Measurements from ENCODE around the gene MED9. TPM values are rescaled to one million over a fixed set of nuclear protein-coding genes. Genes with fewer than 3 reads are reported as not detected.

The MED9 gene
- total RNA-seq, 1 experiment from 2014 or later: 9.6 TPM

DNA sequence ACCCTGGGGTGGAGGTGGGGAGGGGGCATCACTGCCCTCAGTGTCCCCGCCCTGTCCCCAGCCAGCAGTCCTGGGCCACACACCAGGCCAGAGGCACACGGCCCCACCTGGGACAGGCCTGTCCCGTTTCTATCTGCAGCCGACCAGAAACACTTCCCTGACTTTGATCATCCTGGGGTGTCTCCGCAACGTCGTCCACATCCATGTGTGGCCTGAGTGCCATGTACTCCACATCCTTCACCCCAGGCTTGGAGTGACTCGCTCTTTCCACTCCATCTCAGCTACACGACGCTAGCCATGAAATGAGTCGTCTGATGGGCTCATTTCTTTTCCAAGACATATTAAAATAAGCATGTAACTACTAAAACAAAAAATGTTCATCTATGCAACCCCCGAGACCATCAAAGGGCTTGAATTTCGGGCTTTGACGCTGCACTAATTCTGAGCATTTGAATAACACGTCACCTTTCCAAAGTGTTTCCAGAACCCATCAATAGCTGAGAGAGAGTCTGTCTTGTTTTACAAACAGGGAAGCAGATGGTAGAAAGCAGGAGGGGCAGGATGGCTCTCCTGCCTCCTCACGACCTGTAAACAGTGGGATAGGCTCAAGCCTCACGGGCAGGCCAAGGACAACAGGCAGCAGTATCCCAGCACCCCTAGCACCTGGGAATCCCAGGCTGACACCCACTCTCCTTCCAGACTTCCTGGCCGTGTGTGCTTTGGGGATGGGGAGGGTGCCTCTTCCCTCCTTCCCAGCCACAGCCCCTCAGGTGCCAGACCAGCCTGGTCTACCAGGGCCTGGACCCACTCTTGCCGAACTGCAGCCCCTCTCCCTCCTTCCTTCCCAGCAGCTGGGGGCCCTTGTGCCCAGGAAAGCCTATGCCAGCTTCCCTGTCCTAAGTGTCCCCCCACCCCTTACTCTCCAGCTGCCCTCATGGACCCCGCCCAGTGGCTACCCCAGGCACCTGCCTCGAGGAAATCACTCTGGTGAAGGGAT, 39.4 kb downstream of the MED9 start:
- DNase-seq (ENCODE audit: low read depth): peak; percentile 78

DNA sequence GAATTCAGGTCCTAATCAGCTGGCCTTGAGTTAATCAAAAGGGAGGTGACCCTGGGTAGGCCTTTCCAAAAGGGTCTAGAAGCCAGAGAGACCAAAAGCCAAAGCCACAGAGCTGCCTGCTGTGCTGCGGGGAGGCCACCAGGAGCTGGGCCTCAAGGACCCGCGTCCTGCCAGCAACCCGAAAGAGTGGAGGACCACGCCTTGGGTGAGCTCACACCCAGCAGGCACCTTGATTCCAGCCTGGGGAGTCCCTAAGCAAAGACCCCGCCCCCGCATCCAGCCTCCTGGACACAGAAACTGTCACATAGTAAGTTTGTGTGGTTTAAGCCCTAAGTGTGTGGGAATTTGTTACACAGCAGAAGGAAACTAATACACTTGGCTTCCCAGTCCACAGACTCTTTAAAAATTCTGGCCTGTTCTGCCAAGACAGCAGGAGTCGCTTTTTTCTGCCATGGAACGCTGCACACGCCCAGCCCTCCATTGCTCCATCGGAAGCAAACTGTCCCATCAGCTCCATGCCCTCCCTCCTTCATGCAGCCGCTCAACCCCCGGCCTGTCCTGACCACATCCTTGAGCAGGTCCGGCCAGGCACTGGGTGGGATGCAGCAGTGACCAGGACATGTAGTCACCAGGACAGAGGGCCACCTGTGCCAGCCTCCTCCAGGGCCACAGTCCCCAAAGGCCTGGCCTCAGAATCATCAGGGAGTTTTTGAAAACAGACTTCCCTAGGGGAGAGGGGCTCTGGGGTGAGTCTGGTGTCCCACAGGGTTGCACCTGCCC, 40.3 kb downstream of the MED9 start:
- no peak for DNase-seq (ENCODE audit: low read depth)

DNA sequence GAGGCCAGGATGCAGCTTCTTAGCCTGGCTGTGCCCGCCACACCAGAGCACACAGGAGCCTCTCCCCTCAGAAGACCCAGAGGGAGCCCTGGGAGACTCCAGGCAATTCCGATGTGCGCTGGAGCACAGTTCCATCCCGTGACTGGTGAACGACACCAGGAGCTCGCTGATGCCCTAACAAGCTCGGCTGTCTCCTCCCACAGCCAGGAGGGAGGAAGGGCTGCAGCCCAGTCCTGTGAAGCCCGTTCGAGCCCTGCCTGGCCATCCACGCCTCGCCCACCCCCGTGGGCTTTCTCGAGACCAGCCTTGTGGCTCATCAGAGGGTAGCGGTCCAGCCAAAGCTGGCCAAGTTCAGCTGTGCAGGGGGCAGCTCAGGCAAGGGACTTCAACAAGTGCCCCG, 41.2 kb downstream of the MED9 start:
- no peak for DNase-seq (ENCODE audit: low read depth)

DNA sequence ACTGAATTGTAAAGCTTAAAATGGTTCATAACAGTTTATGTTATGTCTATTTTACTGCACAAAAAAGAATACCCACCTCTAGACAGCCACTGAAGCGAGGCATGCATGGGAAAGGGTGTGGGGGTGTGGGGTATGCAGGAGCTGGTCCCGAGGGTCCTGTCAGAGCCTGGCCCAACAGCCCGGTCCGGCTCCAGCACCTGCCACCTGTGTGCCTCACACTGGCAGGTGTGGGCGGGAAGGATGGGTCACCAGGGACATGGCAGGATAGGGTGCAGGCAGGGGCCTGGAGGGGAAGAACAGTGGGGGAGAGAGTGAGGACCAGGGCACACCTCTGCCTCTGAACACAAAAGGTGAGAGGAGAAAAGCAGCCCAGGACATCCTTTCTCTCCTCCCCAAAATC, 42.2 kb downstream of the MED9 start:
- DNase-seq (ENCODE audit: low read depth): no peak

DNA sequence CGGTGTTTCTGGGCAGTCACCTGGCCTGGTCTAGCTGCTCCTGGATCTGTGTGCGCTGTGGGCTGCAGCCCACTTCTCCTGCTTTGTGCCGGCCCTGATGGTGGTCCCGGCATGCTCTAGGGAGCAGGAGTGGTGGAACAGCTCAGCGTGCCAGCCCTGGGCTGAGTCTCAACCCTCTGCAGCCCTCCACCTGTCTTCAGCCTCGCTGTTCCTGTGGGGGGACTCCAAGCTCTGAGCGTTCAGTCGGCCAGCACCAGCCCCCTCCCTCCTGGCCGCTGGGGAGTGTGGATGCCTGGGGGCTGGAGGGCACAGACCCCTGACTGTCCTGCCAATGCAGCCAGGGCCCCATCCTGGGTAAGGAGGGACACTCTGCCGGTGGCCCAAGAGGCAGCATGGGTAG, 43.1 kb downstream of the MED9 start:
- no peak for DNase-seq (ENCODE audit: low read depth)

DNA sequence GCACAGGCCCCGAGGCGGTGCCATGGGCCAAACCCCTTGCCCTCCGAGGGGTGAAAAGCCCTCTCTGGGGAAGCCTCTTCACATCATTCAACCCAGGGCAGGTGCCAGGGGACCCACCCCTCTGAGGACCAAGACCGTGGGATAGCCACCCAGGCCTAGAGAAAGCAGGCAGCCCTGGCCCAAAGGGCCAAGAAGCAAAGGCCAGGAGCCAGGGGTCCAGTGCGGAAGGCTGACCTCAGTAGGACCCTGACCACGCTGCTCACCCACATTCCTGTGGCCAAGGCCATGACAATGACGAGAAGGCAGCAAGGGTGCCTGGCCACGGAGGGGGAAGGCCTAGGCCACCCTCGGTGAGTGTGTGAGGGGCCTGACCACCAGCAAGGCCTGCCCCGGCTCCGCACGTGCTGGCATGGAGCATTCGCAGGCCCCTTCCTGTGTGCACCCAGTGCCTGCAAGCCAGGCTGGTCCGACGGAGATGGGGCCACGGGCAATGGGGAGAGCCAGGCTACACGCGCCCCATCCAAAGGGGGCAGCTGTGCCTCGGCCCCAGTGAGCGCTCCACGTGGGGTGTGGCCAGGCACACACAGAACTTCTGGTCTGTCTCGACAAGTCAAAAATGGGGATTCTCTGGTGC, 43.9 kb downstream of the MED9 start:
- DNase-seq (ENCODE audit: low read depth): no peak

DNA sequence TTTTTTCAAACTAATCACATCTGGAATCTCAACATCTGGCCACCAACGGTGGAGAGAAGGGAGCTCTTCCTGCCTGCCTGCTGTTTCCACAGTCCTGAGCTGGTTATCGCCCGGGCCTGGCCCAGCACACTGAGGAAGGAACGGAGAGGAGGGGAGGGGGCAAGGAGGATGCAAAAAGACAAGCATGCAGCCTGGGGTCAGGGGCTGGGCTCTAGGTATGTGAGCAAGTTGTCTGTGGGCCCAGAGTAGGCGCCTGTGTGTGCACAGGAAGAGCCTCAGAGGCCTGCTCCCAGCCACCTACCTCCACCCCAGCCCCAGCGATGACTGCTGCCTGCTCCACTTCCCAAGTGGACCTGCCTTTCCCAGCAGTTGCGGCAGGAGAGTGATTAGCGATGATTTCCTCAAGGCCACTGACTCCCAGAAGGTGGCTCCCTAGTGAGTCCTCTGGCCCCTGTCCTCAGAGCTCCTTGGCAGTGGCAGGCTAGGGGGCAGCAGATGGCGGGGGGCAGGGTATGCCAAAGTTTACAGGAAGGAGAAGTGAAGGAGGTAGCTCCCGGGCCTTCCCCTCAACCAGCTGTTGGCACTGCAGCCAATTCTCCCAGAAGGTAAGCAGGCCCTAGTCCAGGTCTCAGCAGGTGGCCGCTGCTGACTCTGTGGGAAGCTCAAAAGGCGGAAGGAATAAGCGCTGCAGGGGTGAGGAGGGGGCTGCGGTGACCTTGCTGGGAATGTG, 46.4 kb downstream of the MED9 start:
- DNase-seq (ENCODE audit: low read depth): no peak

DNA sequence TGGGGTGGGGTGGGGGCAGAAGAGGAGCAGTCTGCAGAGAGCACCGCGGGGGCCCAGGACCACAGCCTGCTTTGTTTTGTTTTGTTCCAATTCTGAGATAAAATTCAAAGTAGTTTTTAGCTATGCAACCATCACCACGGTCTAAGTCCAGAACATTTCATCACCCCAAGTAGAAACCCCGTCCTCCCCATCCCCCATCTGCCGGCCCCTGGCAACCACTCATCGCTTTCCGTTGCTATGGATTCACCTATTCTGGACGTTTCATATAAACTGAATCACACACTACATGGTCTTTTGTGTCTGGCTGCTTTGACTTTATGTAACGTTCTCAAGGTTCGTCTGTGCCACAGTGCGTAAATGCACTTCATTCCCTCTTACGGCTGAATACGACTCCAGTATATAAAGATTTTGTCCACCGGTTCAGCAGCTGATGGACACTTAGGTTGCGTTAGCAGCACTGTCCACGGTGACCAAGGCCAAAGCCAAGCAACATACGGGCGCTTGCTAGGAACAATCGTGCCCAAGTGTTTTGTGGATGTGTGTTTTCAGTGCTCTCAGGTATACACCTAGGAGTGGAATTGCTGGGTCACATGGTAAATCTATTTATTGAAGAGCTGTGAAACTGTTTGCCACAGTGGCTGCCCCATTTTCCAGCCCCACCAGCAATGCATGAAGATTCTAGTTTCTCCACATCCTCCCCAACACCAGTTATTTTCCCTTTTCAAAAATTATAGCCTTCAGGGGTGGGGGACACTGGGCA, 47.1 kb downstream of the MED9 start:
- no peak for DNase-seq (ENCODE audit: low read depth)

DNA sequence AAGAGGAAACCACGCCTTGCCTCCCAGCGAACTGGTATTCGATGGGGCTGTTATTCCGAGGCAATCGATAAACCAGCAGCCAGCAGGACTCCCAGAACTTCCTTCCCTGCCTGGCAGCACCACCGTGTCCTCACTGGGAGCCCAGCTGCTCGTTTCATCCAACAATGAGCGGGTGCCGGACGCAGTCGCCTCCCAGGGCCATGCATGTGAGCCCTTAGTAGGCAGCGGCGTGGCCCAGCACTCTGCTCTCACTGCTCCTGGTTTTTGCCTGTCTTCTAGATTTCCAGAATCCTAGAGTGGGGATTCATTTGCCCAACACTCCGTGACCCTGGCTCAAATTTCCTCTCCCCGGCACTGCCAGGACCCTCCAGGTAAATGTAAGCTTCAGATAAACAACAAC, 48.5 kb downstream of the MED9 start:
- no peak for DNase-seq (ENCODE audit: low read depth)

DNA sequence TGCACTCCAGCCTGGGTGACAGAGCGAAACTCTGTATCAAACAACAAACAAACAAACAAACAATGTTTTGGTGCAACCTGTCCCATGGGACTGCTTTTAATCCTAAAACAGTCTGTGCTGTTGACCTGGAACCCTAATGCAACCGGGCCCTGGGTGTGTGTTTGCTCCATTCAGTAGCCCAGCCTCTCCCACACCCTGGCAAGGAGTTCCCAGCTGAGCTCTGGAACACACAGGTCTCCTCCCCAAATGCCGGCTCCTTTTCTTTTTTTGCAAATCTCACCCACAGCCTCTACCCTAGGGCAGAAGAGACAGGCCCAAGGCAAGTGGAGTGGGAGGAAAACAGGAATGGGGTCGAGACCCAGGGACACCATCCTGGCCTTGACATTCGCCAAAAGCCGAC, 49.2 kb downstream of the MED9 start:
- DNase-seq (ENCODE audit: low read depth): no peak

DNA sequence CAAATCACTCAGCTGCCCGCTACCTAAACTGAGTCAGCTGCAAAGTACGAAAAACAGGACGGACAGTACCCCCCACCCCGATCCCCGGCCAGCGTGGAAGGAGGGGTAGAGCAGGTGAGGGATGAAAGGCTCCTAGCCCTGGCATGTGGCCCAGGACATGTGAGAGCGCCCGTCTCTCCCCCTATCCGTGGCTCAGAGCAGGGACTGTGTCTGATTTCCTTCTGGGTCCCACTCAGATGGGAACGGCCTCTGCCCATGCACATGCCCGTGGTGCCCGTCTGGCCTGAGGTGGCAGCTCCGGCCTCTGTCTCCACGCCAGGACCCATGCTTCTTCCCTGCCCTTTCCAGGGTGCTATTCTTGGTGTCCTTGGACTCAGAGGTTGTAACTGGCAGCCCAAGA, 49.6 kb downstream of the MED9 start:
- DNase-seq (ENCODE audit: low read depth): no peak

DNA sequence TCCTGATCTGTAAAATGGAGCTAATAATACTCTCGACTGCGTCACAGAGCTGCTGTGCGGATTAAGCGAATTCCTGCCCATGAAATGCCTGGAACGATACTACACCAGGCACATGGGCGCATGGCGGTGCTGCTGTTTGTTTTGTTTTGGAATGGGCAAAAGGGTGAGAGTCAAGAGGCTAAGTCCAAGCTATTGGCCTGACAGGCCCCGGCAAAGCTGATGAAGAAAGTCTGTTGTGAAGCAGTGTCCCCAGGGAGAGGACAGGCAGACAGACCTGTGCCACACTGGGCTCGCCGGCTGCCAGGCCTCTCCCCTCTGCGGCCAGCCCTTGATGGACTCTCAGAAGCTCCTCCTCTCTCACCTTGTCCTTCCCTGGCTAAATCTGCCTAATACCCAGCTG, 50.7 kb downstream of the MED9 start:
- DNase-seq (ENCODE audit: low read depth): no peak

DNA sequence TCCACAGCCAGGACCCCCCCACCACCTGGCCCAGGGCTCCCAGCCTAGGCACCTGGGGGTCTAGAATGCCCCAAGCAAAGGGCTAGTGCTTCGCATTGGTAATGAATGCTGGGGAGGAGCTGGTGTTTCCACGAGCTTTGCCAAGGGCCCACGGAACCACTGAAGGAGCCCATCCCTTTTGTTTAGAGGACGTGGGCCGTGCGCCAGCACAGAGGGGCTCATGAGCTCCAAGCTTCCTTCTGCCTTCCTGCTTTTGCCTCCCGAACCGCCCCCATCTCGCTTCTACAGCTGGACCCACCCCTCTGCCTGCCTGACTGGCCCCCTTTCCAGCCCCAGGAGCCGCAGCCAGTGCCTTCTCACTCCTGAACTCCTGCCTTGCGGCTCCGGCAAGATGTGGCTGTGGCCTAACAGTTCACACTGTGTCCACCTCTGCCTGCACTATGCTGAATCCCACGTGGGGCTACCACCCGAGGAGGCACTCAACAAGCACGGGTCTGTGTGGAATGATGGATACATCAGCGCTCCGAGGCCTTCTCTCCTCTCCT, 51.2 kb downstream of the MED9 start:
- no peak for DNase-seq (ENCODE audit: low read depth)

DNA sequence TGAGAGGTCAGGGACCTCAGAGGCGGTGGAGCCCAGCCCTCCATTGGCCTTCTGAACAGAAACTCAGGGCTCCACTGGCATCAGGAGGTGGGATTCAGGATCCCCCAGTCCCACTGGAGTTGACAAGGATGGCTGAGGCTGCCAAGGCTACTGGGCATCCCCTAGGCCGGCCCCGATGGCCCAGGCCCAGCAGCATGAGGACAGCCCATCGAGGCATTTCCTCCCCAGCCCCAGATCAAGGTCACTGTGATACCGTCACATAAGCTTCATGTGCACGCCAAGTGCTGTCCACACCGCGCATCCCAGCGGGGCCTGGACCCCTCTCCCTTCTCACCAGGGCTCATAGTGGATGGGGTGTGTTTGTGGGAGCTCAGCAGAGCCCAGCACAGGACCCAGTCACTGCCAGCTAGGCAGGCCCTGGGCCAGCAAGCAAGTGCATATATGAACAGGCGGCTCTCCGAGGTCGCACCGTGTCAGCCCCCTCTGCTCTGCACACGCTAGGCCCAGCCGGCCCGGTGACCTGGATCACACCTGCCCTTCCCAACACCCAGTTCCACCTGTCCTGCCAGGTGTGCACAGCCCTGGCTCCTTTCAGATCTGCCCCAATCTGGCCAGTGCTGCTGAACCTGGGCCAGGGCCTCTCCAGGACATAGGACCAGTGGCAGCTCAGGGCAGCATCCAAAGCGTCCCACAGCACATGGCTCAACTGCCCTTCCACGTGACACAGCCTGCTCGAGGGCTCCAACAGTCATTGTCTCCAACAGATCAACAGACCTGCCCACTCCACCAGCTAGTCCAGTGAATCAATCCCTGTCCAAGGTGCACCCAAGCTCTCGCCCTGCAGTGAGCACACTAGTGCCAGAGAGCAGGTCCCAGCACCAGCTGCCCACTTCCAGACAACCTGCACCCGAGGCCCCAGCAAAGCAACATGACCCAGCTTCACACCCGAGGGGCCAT, 52.2 kb downstream of the MED9 start:
- DNase-seq (ENCODE audit: low read depth): no peak

DNA sequence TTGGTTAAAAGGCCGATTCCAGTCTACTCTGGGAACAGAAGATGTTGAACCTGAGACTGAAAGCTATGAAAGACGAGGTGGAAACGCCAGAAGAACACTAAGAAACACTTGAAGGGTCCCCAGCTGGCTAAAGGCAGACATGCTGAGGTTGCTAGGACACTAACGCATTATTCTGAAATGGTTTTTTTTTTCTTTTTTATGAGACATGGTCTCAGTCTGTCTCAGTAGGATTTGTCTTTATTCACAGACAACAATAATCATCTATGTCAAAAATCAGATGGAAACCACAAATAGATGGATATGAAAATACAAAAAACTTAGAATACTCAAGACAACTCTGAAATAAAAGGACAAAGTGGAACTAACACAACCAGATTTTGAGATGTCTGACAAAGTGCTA, 54.4 kb downstream of the MED9 start:
- no peak for DNase-seq (ENCODE audit: low read depth)

DNA sequence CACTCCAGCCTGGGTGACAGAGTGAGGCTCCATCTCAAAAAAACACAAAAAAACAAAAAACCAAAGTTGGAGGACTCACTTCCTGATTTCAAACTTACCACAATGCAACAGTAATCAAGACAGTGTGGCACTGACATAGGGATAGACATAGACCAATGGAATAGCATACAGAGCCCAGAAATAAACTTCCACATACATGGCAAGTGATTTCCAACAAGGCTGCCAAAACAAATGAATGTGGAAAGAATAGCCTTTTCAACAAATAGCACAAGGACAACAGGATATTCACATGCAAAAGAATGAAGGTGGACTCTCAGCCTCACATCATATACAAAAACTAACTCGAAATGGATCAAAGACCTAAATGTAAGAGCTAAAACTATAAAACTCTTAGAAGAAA, 56.2 kb downstream of the MED9 start:
- DNase-seq (ENCODE audit: low read depth): no peak

DNA sequence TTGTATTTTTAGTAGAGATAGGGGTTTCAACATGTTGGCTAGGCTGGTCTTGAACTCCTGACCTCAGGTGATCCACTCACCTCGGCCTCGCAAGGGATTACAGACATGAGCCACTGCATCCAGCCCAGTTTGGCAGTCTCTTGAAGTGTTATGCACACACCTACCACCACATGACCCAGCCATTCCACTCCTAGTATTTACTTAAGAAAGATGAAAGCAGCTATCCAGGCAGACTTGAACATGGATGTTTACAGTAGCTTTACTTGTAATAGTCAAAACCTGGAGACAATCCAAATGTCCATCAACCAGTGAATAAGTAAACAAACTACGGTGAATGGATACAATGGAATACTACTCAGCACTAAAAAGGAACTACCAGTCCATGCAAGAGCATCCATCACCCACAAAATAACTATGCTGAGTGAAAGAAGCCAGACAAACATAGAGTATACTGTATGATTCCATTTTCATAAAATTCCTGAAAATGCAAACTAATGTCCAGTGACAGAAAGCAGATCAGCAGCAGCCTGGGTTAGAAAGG, 57.2 kb downstream of the MED9 start:
- DNase-seq (ENCODE audit: low read depth): no peak

DNA sequence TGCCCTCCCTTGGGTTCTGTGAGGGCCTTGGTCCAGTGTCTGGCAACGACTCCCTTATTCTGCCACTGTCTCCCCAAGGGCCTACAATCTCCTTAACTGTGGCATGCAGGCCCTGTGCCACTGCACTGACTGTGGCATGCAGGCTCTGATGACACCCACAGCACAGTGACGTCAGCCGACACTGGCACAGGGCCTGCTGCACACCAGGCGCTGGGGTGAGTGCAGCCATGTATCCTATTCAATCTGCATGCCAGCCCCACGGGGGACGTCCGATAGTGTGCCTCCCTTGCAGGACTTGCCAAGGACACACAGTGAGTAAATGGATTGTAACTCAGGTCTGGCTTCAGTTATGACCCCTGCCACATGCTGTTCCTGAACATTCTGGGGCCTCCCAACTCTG, 59.2 kb downstream of the MED9 start:
- DNase-seq (ENCODE audit: low read depth): no peak

DNA sequence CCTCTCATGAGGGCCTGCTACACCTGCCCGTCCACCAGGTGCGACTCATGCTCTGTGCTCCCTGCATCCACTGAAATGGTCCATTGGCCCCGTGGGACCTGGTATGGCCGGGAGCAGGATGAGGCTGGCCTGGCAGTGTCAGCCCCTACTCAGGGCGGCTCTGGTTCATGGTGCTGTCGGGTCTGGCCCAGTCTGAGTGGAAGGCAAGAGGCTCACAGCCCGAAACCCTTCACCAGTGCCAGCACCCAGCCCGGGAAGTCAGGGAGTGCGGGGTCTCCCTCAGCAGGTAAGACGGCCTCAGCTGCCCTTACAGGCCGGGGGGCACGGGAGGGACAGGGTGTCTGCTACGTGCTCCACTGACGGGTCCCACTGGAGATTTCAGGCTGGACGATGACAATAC, 59.9 kb downstream of the MED9 start:
- no peak for DNase-seq (ENCODE audit: low read depth)

Measured in RPMI7951 (cell line).